Activated CD4-positive, alpha-beta T cell treated with anti-CD3 and anti-CD28 coated beads, Interleukin-2, amount 50 U/mL, for 4 hours (primary cell): ENCODE data around the gene SYNM.
"Not testable (repeated sequence)": the region's sequence is repeated elsewhere in the genome, so short reads cannot be mapped to it uniquely, and the experiment has no call there.

Source experiments
- DNase-seq, 2 experiments: peaks; one replicate each; pipeline ENCODE4 v3.0.0-alpha.2; 2020

The SYNM gene

GRCh38 chr15:99106417-99107220 lies 1.7 kb downstream of the SYNM start:
- no peak for DNase-seq

- no peak for DNase-seq
Observed at GRCh38 chr15:99108993-99109392, 4.1 kb downstream of the SYNM start.

GRCh38 chr15:99109555-99110021 lies 4.7 kb downstream of the SYNM start:
- DNase-seq = no peak

- no peak for DNase-seq
Observed at GRCh38 chr15:99110093-99110492, 5.2 kb downstream of the SYNM start.

GRCh38 chr15:99110581-99111320 lies 5.9 kb downstream of the SYNM start:
- no peak for DNase-seq

- not testable (repeated sequence) for DNase-seq
Observed at GRCh38 chr15:99111641-99112040, 6.8 kb downstream of the SYNM start.

GRCh38 chr15:99113547-99114271 lies 8.8 kb downstream of the SYNM start:
- no peak for DNase-seq

GRCh38 chr15:99114511-99115299 lies 9.8 kb downstream of the SYNM start:
- DNase-seq = no peak

GRCh38 chr15:99115300-99116215 lies 10.7 kb downstream of the SYNM start:
- DNase-seq = no peak

- no peak for DNase-seq
Observed at GRCh38 chr15:99117111-99117510, 12.2 kb downstream of the SYNM start.

GRCh38 chr15:99117563-99118257 lies 12.8 kb downstream of the SYNM start:
- DNase-seq = no peak

- DNase-seq = no peak
Observed at GRCh38 chr15:99118258-99118632, 13.4 kb downstream of the SYNM start.

GRCh38 chr15:99118801-99119546 lies 14.1 kb downstream of the SYNM start:
- no peak for DNase-seq

GRCh38 chr15:99120050-99120777 lies 15.3 kb downstream of the SYNM start:
- no peak for DNase-seq

GRCh38 chr15:99121207-99121606 lies 16.3 kb downstream of the SYNM start:
- DNase-seq = no peak

- no peak for DNase-seq
Observed at GRCh38 chr15:99121691-99122410, 17.0 kb downstream of the SYNM start.

- DNase-seq = no peak
Observed at GRCh38 chr15:99122831-99123712, 18.2 kb downstream of the SYNM start.
